HEK293 (cell line): ENCODE data around the gene DDB1.

Experiments used
- CTCF ChIA-PET: fragments of 350-600 bp; formaldehyde crosslinking; extraction: SDS; loops from one replicate; lab custom pipeline; 2021; ENCODE audit warnings: antibody characterized with exemption; lab: Yijun Ruan, JAX
- POLR2A ChIA-PET: fragments of 300-600 bp; formaldehyde crosslinking; extraction: SDS; loops from one replicate; lab custom pipeline; 2020; ENCODE audit warnings: antibody characterized with exemption, inconsistent platforms; lab: Yijun Ruan, JAX
- H3K27ac ChIP-seq: fragments of 200-500 bp; sonication (Bioruptor generic); 2 replicates; pipeline ENCODE4 v1.5.1; 2014; ENCODE audit warnings: low read depth, low read length, control low read depth, inconsistent platforms; ENCODE audit errors: extremely low read depth
- H3K36me3 ChIP-seq, 2 experiments: fragments of 200-500 bp in 1 of 2; sonication (Bioruptor generic) in 1 of 2; 1 replicate in 1 of 2; 2 replicates in 1 of 2; pipeline ENCODE4 v1.5.1; 2014 to 2017; ENCODE audit warnings: inconsistent platforms in 2 of 2, low read length in 2 of 2; ENCODE audit not compliant: control insufficient read depth in 2 of 2, insufficient read depth in 1 of 2
- H3K4me1 ChIP-seq: fragments of 200-500 bp; sonication (Bioruptor generic); 2 replicates; pipeline ENCODE4 v1.5.1; 2014; ENCODE audit warnings: mild to moderate bottlenecking, low read length, inconsistent platforms; ENCODE audit not compliant: control insufficient read depth, insufficient read depth
- H3K4me3 ChIP-seq: 2 replicates; pipeline ENCODE4 v1.5.1; 2011; ENCODE audit warnings: low read depth, mild to moderate bottlenecking, control low read depth, low read length, moderate library complexity
- H3K9me3 ChIP-seq: fragments of 200-500 bp; sonication (Bioruptor generic); 2 replicates; pipeline ENCODE4 v1.5.1; 2014; ENCODE audit warnings: low read depth, low read length, inconsistent platforms; ENCODE audit not compliant: control insufficient read depth, insufficient read depth
- AEBP2 ChIP-seq: fragments of 450-650 bp; formaldehyde crosslinking; IDR thresholded peaks from 2 replicates; pipeline ENCODE4 v1.5.1; 2016; ENCODE audit warnings: missing biosample characterization, missing genetic modification characterization, borderline replicate concordance
- GFI1B ChIP-seq: fragments of 450-650 bp; formaldehyde crosslinking; IDR thresholded peaks from 2 replicates; pipeline ENCODE4 v1.5.1; 2016; ENCODE audit warnings: missing biosample characterization, missing genetic modification characterization
- HOXC10 ChIP-seq: sonication (generic); formaldehyde crosslinking; IDR thresholded peaks from 2 replicates; pipeline ENCODE4 v1.8.1; 2023; ENCODE audit warnings: mild to moderate bottlenecking, missing genetic modification reagents
- OVOL3 ChIP-seq: fragments of 450-650 bp; formaldehyde crosslinking; IDR thresholded peaks from 2 replicates; pipeline ENCODE4 v1.5.1; 2016; ENCODE audit warnings: missing biosample characterization, missing genetic modification characterization
- PRDM6 ChIP-seq: fragments of 450-650 bp; formaldehyde crosslinking; IDR thresholded peaks from 2 replicates; pipeline ENCODE4 v1.5.1; 2017; ENCODE audit warnings: missing biosample characterization, missing genetic modification characterization
- SCRT1 ChIP-seq: fragments of 450-650 bp; formaldehyde crosslinking; IDR thresholded peaks from 2 replicates; pipeline ENCODE4 v1.5.1; 2016; ENCODE audit warnings: missing biosample characterization, missing genetic modification characterization, borderline replicate concordance
- SP7 ChIP-seq: fragments of 450-650 bp; formaldehyde crosslinking; IDR thresholded peaks from 2 replicates; pipeline ENCODE4 v1.5.1; 2016; ENCODE audit warnings: missing biosample characterization, missing genetic modification characterization
- ZBTB8A ChIP-seq: fragments of 450-650 bp; formaldehyde crosslinking; IDR thresholded peaks from 2 replicates; pipeline ENCODE4 v1.5.1; 2016; ENCODE audit warnings: missing biosample characterization, missing genetic modification characterization
- ZNF157 ChIP-seq: fragments of 450-650 bp; formaldehyde crosslinking; IDR thresholded peaks from 2 replicates; pipeline ENCODE4 v1.5.1; 2016; ENCODE audit warnings: missing biosample characterization, missing genetic modification characterization
- ZNF24 ChIP-seq: fragments of 450-650 bp; formaldehyde crosslinking; IDR thresholded peaks from 2 replicates; pipeline ENCODE4 v1.5.1; 2016; ENCODE audit warnings: missing biosample characterization, missing genetic modification characterization
- ZNF335 ChIP-seq: fragments of 450-650 bp; formaldehyde crosslinking; conservative IDR thresholded peaks from 2 replicates; pipeline ENCODE4 v1.5.1; 2016; ENCODE audit warnings: missing biosample characterization, missing genetic modification characterization
- ZNF366 ChIP-seq: fragments of 450-650 bp; formaldehyde crosslinking; conservative IDR thresholded peaks from 2 replicates; pipeline ENCODE4 v1.5.1; 2016; ENCODE audit warnings: missing biosample characterization, missing genetic modification characterization
- ZNF48 ChIP-seq: fragments of 450-650 bp; formaldehyde crosslinking; IDR thresholded peaks from 2 replicates; pipeline ENCODE4 v1.5.1; 2016; ENCODE audit warnings: missing biosample characterization, missing genetic modification characterization
- ZNF544 ChIP-seq: fragments of 450-650 bp; formaldehyde crosslinking; IDR thresholded peaks from 2 replicates; pipeline ENCODE4 v1.5.0; 2017; ENCODE audit warnings: missing biosample characterization, missing genetic modification characterization
- ZNF600 ChIP-seq: fragments of 450-650 bp; formaldehyde crosslinking; IDR thresholded peaks from 2 replicates; pipeline ENCODE4 v1.5.1; 2016; ENCODE audit warnings: missing biosample characterization, missing genetic modification characterization
- ZNF610 ChIP-seq: fragments of 450-650 bp; formaldehyde crosslinking; IDR thresholded peaks from 2 replicates; pipeline ENCODE4 v1.5.1; 2016; ENCODE audit warnings: missing biosample characterization, missing genetic modification characterization, borderline replicate concordance
- TF ChIP-seq, protein P1 (sequence below): sonication (generic); formaldehyde crosslinking; IDR thresholded peaks from 2 replicates; pipeline ENCODE4 v1.8.1; 2022; ENCODE audit warnings: mild to moderate bottlenecking, moderate library complexity, missing genetic modification reagents
- TF ChIP-seq, protein P2 (sequence below): fragments of 450-650 bp; formaldehyde crosslinking; IDR thresholded peaks from 2 replicates; pipeline ENCODE4 v1.5.1; 2016; ENCODE audit warnings: missing biosample characterization, missing genetic modification characterization

DDB1 gene

GRCh38 chr11:61347916-61348461 lies 15.1 kb upstream of the DDB1 start (continued):
- TF ChIP-seq, protein P1, sequence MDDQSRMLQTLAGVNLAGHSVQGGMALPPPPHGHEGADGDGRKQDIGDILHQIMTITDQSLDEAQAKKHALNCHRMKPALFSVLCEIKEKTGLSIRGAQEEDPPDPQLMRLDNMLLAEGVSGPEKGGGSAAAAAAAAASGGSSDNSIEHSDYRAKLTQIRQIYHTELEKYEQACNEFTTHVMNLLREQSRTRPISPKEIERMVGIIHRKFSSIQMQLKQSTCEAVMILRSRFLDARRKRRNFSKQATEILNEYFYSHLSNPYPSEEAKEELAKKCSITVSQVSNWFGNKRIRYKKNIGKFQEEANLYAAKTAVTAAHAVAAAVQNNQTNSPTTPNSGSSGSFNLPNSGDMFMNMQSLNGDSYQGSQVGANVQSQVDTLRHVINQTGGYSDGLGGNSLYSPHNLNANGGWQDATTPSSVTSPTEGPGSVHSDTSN (CRISPR knock-in tag) = no peak
- TF ChIP-seq, protein P2, sequence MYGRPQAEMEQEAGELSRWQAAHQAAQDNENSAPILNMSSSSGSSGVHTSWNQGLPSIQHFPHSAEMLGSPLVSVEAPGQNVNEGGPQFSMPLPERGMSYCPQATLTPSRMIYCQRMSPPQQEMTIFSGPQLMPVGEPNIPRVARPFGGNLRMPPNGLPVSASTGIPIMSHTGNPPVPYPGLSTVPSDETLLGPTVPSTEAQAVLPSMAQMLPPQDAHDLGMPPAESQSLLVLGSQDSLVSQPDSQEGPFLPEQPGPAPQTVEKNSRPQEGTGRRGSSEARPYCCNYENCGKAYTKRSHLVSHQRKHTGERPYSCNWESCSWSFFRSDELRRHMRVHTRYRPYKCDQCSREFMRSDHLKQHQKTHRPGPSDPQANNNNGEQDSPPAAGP = no peak

- Histone ChIP-seq H3K4me1 (no peaks in the 10 kb centered on the region), H3K36me3 (peaks cover 0 to 84% of the 10 kb centered on the region in 2 experiments; a peak in 2 of 3 replicates), H3K27ac (no peak overlapping the region), H3K4me3 (no peak overlapping the region), H3K9me3 (no peaks in the 10 kb centered on the region)
- TF ChIP-seq AEBP2 (tag by site-specific recombination) (no peak), SCRT1 (no peak), ZNF157 (tag by site-specific recombination) (no peak), PRDM6 (no peak), OVOL3 (no peak), ZNF600 (tag by site-specific recombination) (no peak), ZNF335 (tag by site-specific recombination) (no peak), ZNF366 (tag by site-specific recombination) (no peak), ZNF48 (tag by site-specific recombination) (no peak), ZNF24 (tag by site-specific recombination) (no peak), ZNF610 (tag by site-specific recombination) (no peak), ZBTB8A (tag by site-specific recombination) (no peak), SP7 (tag by site-specific recombination) (no peak), GFI1B (no peak), HOXC10 (no peak), ZNF544 (tag by site-specific recombination) (no peak)
- POLR2A ChIA-PET = interaction anchor here (1.2 to 1.5 kb wide), 2 partner anchors 10 to 16 kb away, joined by 3 to 4 read pairs; partner anchors contain the start of genes CYB561A3 and TMEM138
- CTCF ChIA-PET = interaction anchor here (0.8 to 1.3 kb wide), 2 partner anchors 10 to 39 kb away, joined by 6 read pairs; no protein-coding TSS in a partner anchor
Observed at GRCh38 chr11:61345954-61346843, 13.3 kb upstream of the DDB1 start.
